IMR-90 (cell line): ENCODE results near the gene KLF17. TPM values are rescaled to one million over a fixed set of nuclear protein-coding genes. Genes with fewer than 3 reads are reported as not detected.

Experiments
- ATAC-seq: fragments of 200-7000 bp; cut with Tn5 transposase; 2 replicates; pipeline ENCODE4 v1.9.1; 2020; ENCODE audit warnings: low read depth, mild to moderate bottlenecking, moderate library complexity
- BruUV-seq: library from RNA; stranded (reverse); fragments of 400-500 nt; replicated peaks from 2 replicates; lab custom pipeline; 2021; lab: Mats Ljungman, UMichigan
- CTCF ChIA-PET: fragments of 300-600 bp; formaldehyde crosslinking; extraction: SDS; loops from one replicate; lab custom pipeline; 2021; ENCODE audit warnings: antibody characterized with exemption; lab: Yijun Ruan, JAX
- POLR2A ChIA-PET: fragments of 300-600 bp; sonication (Branson Sonifier 250); formaldehyde crosslinking; loops from one replicate; lab custom pipeline; 2022; ENCODE audit warnings: antibody characterized with exemption; ENCODE audit not compliant: unreplicated experiment; lab: Charles Lee
- DNase-seq: peaks from one replicate; pipeline ENCODE4 v3.0.0; 2013
- H2AFZ ChIP-seq: replicated peaks from 2 replicates; pipeline ENCODE3; 2013; ENCODE audit warnings: low read length, mild to moderate bottlenecking; ENCODE audit not compliant: poor library complexity
- H2AK5ac ChIP-seq: 2 replicates; pipeline ENCODE4 v1.6.1; 2013; ENCODE audit warnings: low read depth, low read length, inconsistent platforms
- H2AK9ac ChIP-seq: replicated peaks from 2 replicates; pipeline ENCODE3; 2013; ENCODE audit warnings: mild to moderate bottlenecking, low read depth, low read length, moderate library complexity; ENCODE audit not compliant: poor library complexity
- H2BK120ac ChIP-seq: 2 replicates; pipeline ENCODE4 v1.6.1; 2013; ENCODE audit warnings: low read depth, low read length, inconsistent platforms
- H2BK15ac ChIP-seq: 3 replicates; pipeline ENCODE4 v1.6.1; 2013; ENCODE audit warnings: low read depth, low read length, inconsistent platforms
- H2BK20ac ChIP-seq: 2 replicates; pipeline ENCODE4 v1.6.1; 2013; ENCODE audit warnings: low read depth, mild to moderate bottlenecking, inconsistent platforms, low read length, moderate library complexity
- H2BK5ac ChIP-seq: 2 replicates; pipeline ENCODE4 v1.6.1; 2013; ENCODE audit warnings: mild to moderate bottlenecking, low read depth, low read length, inconsistent platforms; ENCODE audit not compliant: poor library complexity, severe bottlenecking
- H3K14ac ChIP-seq: replicated peaks from 2 replicates; pipeline ENCODE4 v1.6.1; 2013; ENCODE audit warnings: low read depth, low read length, inconsistent platforms
- H3K18ac ChIP-seq: 2 replicates; pipeline ENCODE4 v1.6.1; 2013; ENCODE audit warnings: low read depth, low read length, control low read depth
- H3K23ac ChIP-seq: 2 replicates; pipeline ENCODE4 v1.6.1; 2013; ENCODE audit warnings: low read depth, low read length, inconsistent platforms
- H3K27ac ChIP-seq: 2 replicates; pipeline ENCODE4 v1.5.1; 2013; ENCODE audit warnings: mild to moderate bottlenecking, control low read depth, low read length; ENCODE audit not compliant: insufficient read depth
- H3K27me3 ChIP-seq: 2 replicates; pipeline ENCODE4 v1.6.1; 2013; ENCODE audit warnings: low read length; ENCODE audit not compliant: control insufficient read depth, insufficient read depth
- H3K36me3 ChIP-seq: 2 replicates; pipeline ENCODE4 v1.6.1; 2013; ENCODE audit warnings: low read length, mixed read lengths; ENCODE audit not compliant: control insufficient read depth, insufficient read depth
- H3K4ac ChIP-seq: 2 replicates; pipeline ENCODE4 v1.6.1; 2013; ENCODE audit warnings: low read depth, low read length, inconsistent platforms
- H3K4me1 ChIP-seq: 2 replicates; pipeline ENCODE4 v1.6.1; 2013; ENCODE audit warnings: low read length, mixed read lengths; ENCODE audit not compliant: control insufficient read depth, insufficient read depth
- H3K4me2 ChIP-seq: 2 replicates; pipeline ENCODE4 v1.6.1; 2013; ENCODE audit warnings: low read depth, mild to moderate bottlenecking, control low read depth, low read length, moderate library complexity
- H3K4me3 ChIP-seq: 2 replicates; pipeline ENCODE4 v1.5.1; 2013; ENCODE audit warnings: low read depth, mild to moderate bottlenecking, control low read depth, low read length, moderate library complexity; ENCODE audit not compliant: insufficient read depth
- H3K56ac ChIP-seq: 2 replicates; pipeline ENCODE4 v1.6.1; 2013; ENCODE audit warnings: low read length, inconsistent platforms; ENCODE audit not compliant: insufficient read depth; ENCODE audit errors: extremely low read depth
- H3K79me1 ChIP-seq, 2 experiments: 2 replicates each; pipeline ENCODE4 v1.6.1; 2013; ENCODE audit warnings: low read length in 2 of 2, inconsistent platforms in 1 of 2, low read depth in 1 of 2
- H3K9ac ChIP-seq: 2 replicates; pipeline ENCODE4 v1.6.1; 2013; ENCODE audit warnings: low read depth, low read length, control low read depth
- H3K9me1 ChIP-seq: 2 replicates; pipeline ENCODE4 v1.6.1; 2013; ENCODE audit warnings: low read length, inconsistent platforms; ENCODE audit not compliant: insufficient read depth
- H3K9me3 ChIP-seq: 2 replicates; pipeline ENCODE4 v1.6.1; 2013; ENCODE audit warnings: low read length; ENCODE audit not compliant: control insufficient read depth, insufficient read depth
- H4K20me1 ChIP-seq: 2 replicates; pipeline ENCODE4 v1.6.1; 2013; ENCODE audit warnings: low read length, inconsistent platforms; ENCODE audit not compliant: insufficient read depth
- H4K5ac ChIP-seq: 2 replicates; pipeline ENCODE4 v1.6.1; 2013; ENCODE audit warnings: mild to moderate bottlenecking, low read depth, low read length, control low read depth
- H4K8ac ChIP-seq, 2 experiments: 2 replicates each; pipeline ENCODE4 v1.6.1; 2013; ENCODE audit warnings: low read depth in 2 of 2, low read length in 2 of 2, control low read depth in 1 of 2, inconsistent platforms in 1 of 2
- H4K91ac ChIP-seq: 2 replicates; pipeline ENCODE4 v1.6.1; 2013; ENCODE audit warnings: low read depth, low read length, inconsistent platforms; ENCODE audit not compliant: insufficient read depth
- BHLHE40 ChIP-seq: fragments of 150-350 bp; IDR thresholded peaks from 2 replicates; pipeline ENCODE4 v1.6.1; 2016; ENCODE audit warnings: mild to moderate bottlenecking, low read depth, low read length
- CEBPB ChIP-seq: IDR thresholded peaks from 2 replicates; pipeline ENCODE4 v1.6.1; 2012; ENCODE audit warnings: low read depth, low read length, improper control_type of control experiment
- CHD1 ChIP-seq: IDR thresholded peaks from 2 replicates; pipeline ENCODE4 v1.6.1; 2012; ENCODE audit warnings: low read depth, low read length, improper control_type of control experiment
- FOS ChIP-seq: fragments of 150-350 bp; IDR thresholded peaks from 2 replicates; pipeline ENCODE4 v1.6.1; 2016; ENCODE audit warnings: low read depth, low read length
- MAFK ChIP-seq: IDR thresholded peaks from 2 replicates; pipeline ENCODE4 v1.6.1; 2012; ENCODE audit warnings: low read depth, low read length, improper control_type of control experiment
- MAZ ChIP-seq: IDR thresholded peaks from 2 replicates; pipeline ENCODE4 v1.6.1; 2012; ENCODE audit warnings: low read depth, mild to moderate bottlenecking, low read length, improper control_type of control experiment, moderate library complexity, borderline replicate concordance
- MXI1 ChIP-seq: IDR thresholded peaks from 2 replicates; pipeline ENCODE4 v1.6.1; 2012; ENCODE audit warnings: low read depth, mild to moderate bottlenecking, low read length, moderate library complexity, borderline replicate concordance
- NFE2L2 ChIP-seq: fragments of 150-350 bp; IDR thresholded peaks from 2 replicates; pipeline ENCODE4 v1.6.1; 2016; ENCODE audit warnings: low read depth, mild to moderate bottlenecking, low read length
- POLR2A ChIP-seq: IDR thresholded peaks from 2 replicates; pipeline ENCODE4 v1.6.1; 2012; ENCODE audit warnings: mild to moderate bottlenecking, low read depth, low read length
- RAD21 ChIP-seq: IDR thresholded peaks from 2 replicates; pipeline ENCODE4 v1.6.1; 2012; ENCODE audit warnings: low read length, improper control_type of control experiment
- RCOR1 ChIP-seq: IDR thresholded peaks from 2 replicates; pipeline ENCODE4 v1.6.1; 2012; ENCODE audit warnings: mild to moderate bottlenecking, low read length, improper control_type of control experiment; ENCODE audit not compliant: insufficient replicate concordance
- RFX5 ChIP-seq: IDR thresholded peaks from 2 replicates; pipeline ENCODE4 v1.8.0; 2012; ENCODE audit warnings: low read depth, mild to moderate bottlenecking, low read length, moderate library complexity
- SMC3 ChIP-seq: fragments of 150-350 bp; IDR thresholded peaks from 2 replicates; pipeline ENCODE4 v1.6.1; 2016; ENCODE audit warnings: low read depth, mild to moderate bottlenecking, antibody characterized with exemption, low read length, moderate library complexity
- WGBS, 2 experiments: methylation state at CpG; one replicate each; pipeline versions ENCODE4 v1.1.5 to v1.1.7; 2013; ENCODE audit warnings: missing lambda C conversion rate in 2 of 2; ENCODE audit not compliant: insufficient read length in 1 of 2; ENCODE audit errors: extremely low coverage in 2 of 2; 5-methylcytosine and 5-hydroxymethylcytosine counted together
- dilution Hi-C: fragments of 300-500 bp; cut with HindIII; formaldehyde crosslinking; loops from one replicate; pipeline ENCODE4 v1.14.3; 2018; ENCODE audit warnings: low sequenced_read_pairs; ENCODE audit not compliant: unreplicated experiment
- in situ Hi-C: fragments of 300-500 bp; cut with MboI; formaldehyde crosslinking; loops from 3 replicates; pipeline ENCODE4 v1.14.3; 2019; ENCODE audit warnings: low sequenced_read_pairs, inconsistent platforms, mixed read lengths
- intact Hi-C: fragments of 100-400 bp; cut with micrococcal nuclease; formaldehyde crosslinking; loops from 2 replicates; pipeline ENCODE4 v1.10.0; 2022
- polyA plus RNA-seq, 3 experiments: library from polyadenylated mRNA; depleted of rRNA; stranded (reverse); fragments of >200 nt; gene quantifications; 2 replicates each; pipeline ENCODE4 v1.2.3, GENCODE V29; 2012; ENCODE audit warnings: low replicate concordance in 1 of 3
- total RNA-seq: library from RNA; depleted of rRNA; stranded (reverse); fragments of >200 nt; gene quantifications from 2 replicates; pipeline ENCODE4 v1.2.3, GENCODE V29; 2012
- TF ChIP-seq, protein P1 (sequence below): fragments of 150-350 bp; IDR thresholded peaks from 2 replicates; pipeline ENCODE4 v1.6.1; 2016; ENCODE audit warnings: low read depth, mild to moderate bottlenecking, low read length, moderate library complexity, borderline replicate concordance
- TF ChIP-seq, protein P2 (sequence below): conservative IDR thresholded peaks from 2 replicates; pipeline ENCODE4 v1.5.1; 2012; ENCODE audit warnings: mild to moderate bottlenecking, low read depth, low read length, improper control_type of control experiment
- TF ChIP-seq, protein P3 (sequence below): fragments of 150-350 bp; IDR thresholded peaks from 2 replicates; pipeline ENCODE4 v1.6.1; 2017; ENCODE audit warnings: mild to moderate bottlenecking, antibody characterized with exemption, low read length, low read depth

The KLF17 gene
- total and polyA plus RNA-seq, 2 of the 4 experiments (the other 2 are of a cell fraction), result 0.17 to 0.36 TPM

DNA sequence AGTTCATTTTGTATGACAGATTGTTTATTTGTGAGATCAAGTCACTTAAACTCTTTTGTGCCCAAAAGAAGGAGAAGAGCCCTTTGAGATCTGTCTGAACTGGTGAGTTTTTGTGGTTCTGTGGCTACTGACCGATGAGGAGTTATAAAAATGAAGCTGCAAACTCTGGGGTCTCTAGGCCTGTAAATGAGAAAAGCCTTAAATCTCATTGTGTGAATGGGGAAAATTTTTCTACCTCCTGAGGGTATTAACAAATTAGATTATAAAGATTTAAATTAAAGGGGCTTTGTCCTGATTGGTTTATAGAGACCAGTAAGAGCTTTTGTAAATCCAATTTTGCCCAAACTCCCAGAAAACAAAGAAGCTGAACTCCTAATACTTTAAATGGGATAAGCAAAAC lies 9.7 kb upstream of the KLF17 start:
- no peak overlapping the region for H3K27ac ChIP-seq
- H3K4me2 ChIP-seq, result no peak overlapping the region
- no peaks in the 10 kb centered on the region for H4K20me1 ChIP-seq
- no peak overlapping the region for H3K4me3 ChIP-seq
- H2BK15ac ChIP-seq, result no peak overlapping the region
- no peak overlapping the region for H3K14ac ChIP-seq
- no peak overlapping the region for H4K91ac ChIP-seq
- ChIA-PET CTCF (no interaction called here), POLR2A (interaction anchor here (0.5 kb wide), 1 partner anchor 222 kb away, joined by 4 read pairs; no protein-coding TSS in a partner anchor)
- no peaks in the 10 kb centered on the region for H3K9me3 ChIP-seq
- H3K23ac ChIP-seq, result no peak overlapping the region
- H2AK9ac ChIP-seq, result no peak overlapping the region
- TF ChIP-seq MAFK, result no peak
- no peak for TF ChIP-seq SMC3
- TF ChIP-seq CHD1, result no peak
- TF ChIP-seq, protein P1, sequence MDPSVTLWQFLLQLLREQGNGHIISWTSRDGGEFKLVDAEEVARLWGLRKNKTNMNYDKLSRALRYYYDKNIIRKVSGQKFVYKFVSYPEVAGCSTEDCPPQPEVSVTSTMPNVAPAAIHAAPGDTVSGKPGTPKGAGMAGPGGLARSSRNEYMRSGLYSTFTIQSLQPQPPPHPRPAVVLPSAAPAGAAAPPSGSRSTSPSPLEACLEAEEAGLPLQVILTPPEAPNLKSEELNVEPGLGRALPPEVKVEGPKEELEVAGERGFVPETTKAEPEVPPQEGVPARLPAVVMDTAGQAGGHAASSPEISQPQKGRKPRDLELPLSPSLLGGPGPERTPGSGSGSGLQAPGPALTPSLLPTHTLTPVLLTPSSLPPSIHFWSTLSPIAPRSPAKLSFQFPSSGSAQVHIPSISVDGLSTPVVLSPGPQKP, result no peak
- no peak for TF ChIP-seq POLR2A
- TF ChIP-seq NFE2L2, result no peak
- TF ChIP-seq RAD21, result no peak
- TF ChIP-seq BHLHE40, result no peak
- TF ChIP-seq, protein P2, sequence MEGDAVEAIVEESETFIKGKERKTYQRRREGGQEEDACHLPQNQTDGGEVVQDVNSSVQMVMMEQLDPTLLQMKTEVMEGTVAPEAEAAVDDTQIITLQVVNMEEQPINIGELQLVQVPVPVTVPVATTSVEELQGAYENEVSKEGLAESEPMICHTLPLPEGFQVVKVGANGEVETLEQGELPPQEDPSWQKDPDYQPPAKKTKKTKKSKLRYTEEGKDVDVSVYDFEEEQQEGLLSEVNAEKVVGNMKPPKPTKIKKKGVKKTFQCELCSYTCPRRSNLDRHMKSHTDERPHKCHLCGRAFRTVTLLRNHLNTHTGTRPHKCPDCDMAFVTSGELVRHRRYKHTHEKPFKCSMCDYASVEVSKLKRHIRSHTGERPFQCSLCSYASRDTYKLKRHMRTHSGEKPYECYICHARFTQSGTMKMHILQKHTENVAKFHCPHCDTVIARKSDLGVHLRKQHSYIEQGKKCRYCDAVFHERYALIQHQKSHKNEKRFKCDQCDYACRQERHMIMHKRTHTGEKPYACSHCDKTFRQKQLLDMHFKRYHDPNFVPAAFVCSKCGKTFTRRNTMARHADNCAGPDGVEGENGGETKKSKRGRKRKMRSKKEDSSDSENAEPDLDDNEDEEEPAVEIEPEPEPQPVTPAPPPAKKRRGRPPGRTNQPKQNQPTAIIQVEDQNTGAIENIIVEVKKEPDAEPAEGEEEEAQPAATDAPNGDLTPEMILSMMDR, result no peak
- no peak for TF ChIP-seq RFX5
- no peak for TF ChIP-seq MAZ
- TF ChIP-seq FOS, result no peak
- no peak for TF ChIP-seq MXI1
- TF ChIP-seq, protein P3, sequence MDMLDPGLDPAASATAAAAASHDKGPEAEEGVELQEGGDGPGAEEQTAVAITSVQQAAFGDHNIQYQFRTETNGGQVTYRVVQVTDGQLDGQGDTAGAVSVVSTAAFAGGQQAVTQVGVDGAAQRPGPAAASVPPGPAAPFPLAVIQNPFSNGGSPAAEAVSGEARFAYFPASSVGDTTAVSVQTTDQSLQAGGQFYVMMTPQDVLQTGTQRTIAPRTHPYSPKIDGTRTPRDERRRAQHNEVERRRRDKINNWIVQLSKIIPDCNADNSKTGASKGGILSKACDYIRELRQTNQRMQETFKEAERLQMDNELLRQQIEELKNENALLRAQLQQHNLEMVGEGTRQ, result no peak
- TF ChIP-seq CEBPB, result no peak
- TF ChIP-seq RCOR1, result no peak
- H3K9me1 ChIP-seq, result no peaks in the 10 kb centered on the region
- no TSS peak for BruUV-seq
- ATAC-seq, result no peak
- no peaks in the 10 kb centered on the region; the same call in 1 of the 2 replicates for H3K27me3 ChIP-seq
- no peaks in the 10 kb centered on the region for H3K79me1 ChIP-seq
- H3K9ac ChIP-seq, result no peak overlapping the region
- dilution Hi-C loops (no loop called here), in situ Hi-C loops (no loop called here), intact Hi-C loops (no loop called here)
- H4K8ac ChIP-seq, result no peak overlapping the region
- no peak overlapping the region for H4K5ac ChIP-seq
- DNase-seq, result no peak
- H3K4me1 ChIP-seq, result no peaks in the 10 kb centered on the region
- no peak overlapping the region for H2BK20ac ChIP-seq
- no peak overlapping the region for H2BK5ac ChIP-seq
- H3K36me3 ChIP-seq, result no peaks in the 10 kb centered on the region
- no peak overlapping the region for H2AK5ac ChIP-seq
- no peak overlapping the region for H3K56ac ChIP-seq
- 60% methylated on average over 1 of the region's 1 CpG; no CpG with 5 or more reads in 1 of the 2 experiments for whole genome bisulfite sequencing, 2 experiments
- no peak overlapping the region for H2BK120ac ChIP-seq
- H3K18ac ChIP-seq, result no peak overlapping the region
- H3K4ac ChIP-seq, result no peak overlapping the region
- H2AFZ ChIP-seq, result no peak overlapping the region
